Measurements from ENCODE around the gene MRPL24. TPM values are rescaled to one million over a fixed set of nuclear protein-coding genes. Genes with fewer than 3 reads are reported as not detected.
"Not testable (repeated sequence)": the region's sequence is repeated elsewhere in the genome, so short reads cannot be mapped to it uniquely, and the experiment has no call there.

The MRPL24 gene
- polyA plus RNA-seq (2014; cell fraction: cytosol; rRNA removed) = 98.9 and 109 TPM in 2 replicates
- 67.7 and 93.2 TPM in 2 replicates for polyA plus RNA-seq (2014; cell fraction: nucleus; rRNA removed)

DNA sequence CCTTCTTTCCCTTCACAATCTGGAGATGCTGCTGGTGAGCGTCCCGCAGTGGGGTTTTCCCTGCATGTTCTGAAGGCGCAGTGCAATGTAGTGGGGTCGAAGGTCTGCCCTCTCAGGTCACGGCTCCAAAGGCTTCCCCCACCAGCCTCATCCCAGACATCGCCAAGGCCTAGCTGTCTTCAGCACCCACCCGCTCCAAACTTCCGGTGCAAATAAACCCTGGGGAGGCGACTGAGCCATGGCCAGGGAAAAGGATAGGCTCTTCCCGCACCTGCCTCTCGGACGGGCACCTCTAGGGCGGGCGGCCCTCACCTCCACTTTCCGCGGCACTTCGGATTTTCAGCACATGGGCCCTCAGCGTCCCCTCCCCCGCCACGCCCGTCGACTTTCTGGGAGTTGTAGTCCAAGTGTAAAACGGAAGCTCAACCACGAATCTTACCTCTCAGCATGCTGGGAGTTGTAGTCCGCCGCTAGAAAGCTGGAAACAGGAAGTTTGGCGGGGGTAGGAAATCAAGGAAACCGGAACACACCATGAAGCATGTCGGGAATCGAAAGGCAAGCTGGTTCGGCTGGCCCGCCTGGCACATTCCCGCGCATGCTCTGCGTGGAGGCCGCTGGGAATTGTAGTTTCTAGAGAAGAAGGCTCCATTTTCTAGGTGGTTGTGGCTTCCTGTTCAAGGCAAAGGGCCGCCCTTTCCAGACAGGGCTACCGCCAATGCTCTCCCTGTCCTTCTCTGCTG, at the start of gene MRPL24:
TSS of gene MRPL24 (minus strand) at position 348 of the 740 bp plus-strand sequence. CDS start 2,384 bp downstream, outside the sequence.
- peak; percentile 100 for DNase-seq (ENCODE audit: low spot score)

GRCh38 chr1:156789621-156790318, 48.9 kb upstream of the MRPL24 start:
- no peak for DNase-seq (ENCODE audit: low spot score)

DNA sequence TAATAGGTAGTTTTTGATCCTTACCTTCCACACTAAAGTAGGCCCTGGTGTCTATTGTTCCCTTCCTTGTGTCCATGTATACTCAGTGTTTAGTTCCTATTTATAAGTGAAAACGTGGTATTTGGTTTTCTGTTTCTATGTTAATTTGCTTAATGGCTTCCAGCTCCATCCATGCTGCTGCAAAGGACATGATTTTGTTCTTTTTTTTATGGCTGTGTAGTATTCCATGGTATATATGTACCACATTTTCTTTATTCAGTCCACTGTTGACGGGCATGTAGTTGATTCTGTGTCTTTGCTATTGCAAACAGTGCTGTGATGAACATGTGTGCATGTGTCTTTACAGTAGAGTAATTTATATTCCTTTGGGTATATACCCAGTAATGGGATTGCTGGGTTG, 47.2 kb upstream of the MRPL24 start:
- DNase-seq (ENCODE audit: low spot score) = no peak

DNA sequence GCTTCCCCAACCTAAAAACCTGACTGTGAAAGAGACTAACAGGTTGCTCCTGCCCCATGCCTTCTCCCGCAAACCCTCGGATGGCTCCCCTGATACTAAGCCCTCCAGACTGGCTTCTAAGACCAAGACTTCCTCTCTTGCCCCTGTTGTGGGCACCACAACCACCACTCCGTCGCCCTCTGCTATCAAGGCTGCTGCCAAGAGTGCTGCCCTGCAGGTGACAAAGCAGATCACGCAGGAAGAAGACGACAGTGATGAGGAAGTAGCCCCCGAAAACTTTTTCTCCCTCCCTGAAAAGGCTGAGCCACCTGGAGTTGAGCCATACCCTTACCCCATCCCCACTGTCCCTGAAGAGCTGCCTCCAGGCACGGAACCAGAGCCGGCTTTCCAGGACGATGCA, 45.8 kb upstream of the MRPL24 start:
- DNase-seq (ENCODE audit: low spot score) = no peak

DNA sequence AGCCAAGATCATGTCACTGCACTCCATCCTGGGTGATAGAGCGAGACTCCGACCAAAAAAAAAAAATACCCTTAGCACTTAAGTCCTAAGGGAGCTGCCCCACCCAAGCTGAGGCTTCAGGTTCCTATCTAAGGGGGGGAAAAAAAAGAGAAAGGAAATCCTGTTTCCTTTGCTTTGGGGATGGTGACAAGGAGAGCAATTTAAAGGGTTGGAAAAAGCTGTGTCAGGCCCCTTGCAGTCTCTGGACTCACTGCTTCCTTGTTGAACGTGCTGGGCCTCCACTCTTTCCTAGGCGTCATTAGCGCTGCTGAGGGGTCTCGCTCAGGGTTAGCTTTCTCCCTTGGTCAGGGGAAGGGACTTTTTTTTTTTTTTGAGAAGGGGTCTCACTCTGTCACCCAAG, 44.6 kb upstream of the MRPL24 start:
- no peak for DNase-seq (ENCODE audit: low spot score)

DNA sequence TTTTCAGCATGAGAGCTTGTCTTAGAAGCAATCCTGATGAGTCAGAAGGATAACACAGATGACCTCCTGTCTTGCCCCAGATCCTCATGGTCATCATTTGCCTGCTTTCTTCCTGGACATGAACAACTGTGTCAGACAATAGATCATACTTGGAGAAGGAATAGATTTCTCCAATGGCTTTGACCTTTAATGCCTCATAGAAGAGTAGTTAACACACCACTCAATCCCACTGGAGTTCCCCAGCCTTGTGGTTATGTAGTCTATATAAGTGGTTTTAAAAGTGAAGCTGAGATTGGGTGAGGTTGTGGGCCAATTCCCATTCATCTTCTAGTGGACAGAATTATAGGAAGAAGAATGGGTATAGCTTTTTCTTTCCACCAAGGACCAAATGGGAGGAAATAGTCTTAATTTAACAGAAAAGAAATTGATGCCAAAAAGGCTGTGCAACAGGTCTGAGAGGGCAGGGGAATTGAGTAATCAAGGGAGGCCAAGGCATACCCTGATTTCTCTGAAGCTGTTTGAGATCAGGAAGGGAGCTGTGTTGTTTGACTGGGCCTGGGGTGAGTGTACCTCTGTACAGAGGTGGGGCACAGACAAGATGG, 40.8 kb upstream of the MRPL24 start:
- no peak for DNase-seq (ENCODE audit: low spot score)

DNA sequence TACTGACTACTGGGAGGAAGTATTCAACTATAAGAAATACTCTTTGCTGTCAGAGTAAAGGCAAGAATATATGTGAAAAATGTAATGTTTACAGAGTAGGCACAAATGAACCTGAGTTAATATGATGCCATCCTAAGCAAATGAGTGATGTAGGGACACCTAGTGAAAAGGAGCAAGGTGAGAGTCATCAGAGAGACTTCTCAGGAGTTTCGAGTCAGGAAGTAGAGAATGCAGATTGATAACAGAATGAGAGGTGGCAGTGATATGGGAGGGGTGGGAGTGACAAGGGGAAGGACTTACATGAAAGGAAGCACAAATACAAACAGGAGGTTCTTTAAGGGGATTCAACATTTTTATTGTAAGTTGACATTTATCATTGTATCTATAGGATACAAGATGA, 36.7 kb upstream of the MRPL24 start:
- DNase-seq (ENCODE audit: low spot score) = no peak

GRCh38 chr1:156776942-156777341, 36.1 kb upstream of the MRPL24 start:
- DNase-seq (ENCODE audit: low spot score) = no peak

DNA sequence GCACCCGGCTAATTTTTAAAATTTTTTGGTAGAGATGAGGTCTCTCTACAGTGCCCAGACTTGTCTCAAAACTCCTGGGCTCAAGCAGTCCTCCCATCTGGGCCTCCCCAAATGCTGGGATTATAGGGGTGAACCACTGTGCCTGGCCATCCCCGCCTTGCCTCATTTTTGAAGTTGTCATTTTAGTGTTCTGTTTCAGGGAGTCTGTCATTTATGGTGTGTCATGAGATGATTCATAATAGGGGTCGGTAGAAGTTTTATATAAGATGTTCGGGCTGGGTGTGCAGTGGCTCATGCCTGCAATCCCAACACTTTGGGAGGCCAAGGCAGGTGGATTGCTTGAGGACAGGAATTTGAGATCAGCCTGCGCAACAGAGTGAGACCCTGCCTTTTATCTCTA, 34.9 kb upstream of the MRPL24 start:
- no peak for DNase-seq (ENCODE audit: low spot score)

DNA sequence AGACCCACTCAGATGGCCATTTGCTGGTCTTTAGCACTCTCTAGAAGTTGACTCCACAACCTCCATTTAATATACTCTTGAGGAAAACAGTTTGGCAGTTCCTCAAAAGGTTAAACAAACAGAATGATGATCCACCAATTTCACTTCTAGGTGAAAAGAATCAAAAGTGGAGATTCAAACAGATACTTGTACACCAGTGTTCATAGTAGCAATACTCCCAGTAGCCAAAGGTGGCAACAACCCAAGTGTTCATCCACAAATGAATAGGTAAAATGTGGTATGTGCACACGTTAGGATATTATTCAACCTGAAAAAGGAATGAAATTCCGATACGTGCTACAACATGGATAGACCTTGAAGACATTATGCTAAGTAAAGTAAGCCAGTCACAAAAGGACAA, 32.7 kb upstream of the MRPL24 start:
- DNase-seq (ENCODE audit: low spot score) = no peak

DNA sequence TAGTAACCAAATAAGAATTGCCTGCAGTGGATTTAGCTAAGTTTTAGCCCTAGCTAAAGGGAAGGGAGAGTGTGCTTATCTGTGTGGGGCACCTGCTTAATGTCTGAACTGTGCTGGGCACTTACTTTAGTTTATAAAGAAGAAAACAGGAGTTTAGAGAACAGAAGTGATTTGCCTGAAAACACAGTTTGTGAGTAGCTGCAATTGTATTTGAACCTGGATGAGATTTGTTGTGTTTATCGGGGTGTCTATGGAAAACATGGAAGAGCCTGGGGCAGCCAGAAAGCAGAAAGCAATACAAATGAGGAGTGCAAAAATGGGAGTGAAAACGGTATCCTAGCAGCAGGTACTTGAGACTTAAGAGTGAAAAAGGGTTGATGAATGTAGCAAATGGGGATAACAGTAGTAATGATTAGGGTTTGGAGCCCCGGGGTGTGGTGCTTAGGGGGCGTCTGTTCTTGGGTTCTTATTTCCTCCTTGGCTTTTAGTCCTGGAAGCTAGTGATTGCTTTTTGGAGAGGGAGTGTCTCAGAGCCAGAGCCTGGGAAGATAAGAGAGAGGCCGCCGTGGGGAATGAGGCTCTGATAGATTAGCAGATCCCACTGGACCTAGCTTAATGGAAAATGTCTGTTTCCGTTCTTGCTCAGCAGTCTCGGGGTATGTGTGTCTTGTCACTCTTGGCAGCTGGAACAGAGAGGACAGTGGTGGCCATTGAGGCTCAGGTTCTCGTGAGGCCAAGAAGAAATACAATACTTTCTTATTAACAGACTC, 32.0 kb upstream of the MRPL24 start:
- peak; percentile 88 for DNase-seq (ENCODE audit: low spot score)

DNA sequence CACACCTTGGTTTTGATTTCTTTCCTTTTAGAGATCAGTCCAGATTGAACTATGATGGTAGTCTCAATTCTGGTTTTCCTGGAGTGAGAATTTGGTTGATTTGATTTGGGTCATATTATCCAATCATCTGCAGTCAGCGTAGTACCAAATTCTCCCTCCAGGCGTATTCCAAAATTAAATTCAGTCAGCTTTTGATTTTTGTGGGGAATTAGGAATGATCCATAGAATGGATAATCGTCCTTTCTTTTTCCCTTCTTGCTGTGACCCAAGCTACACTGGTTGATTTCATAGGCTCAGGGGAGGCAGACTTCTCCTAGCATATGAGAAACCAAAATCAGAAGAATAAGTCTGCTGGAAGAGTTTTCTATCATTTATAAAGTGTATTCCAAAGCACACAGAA, 31.3 kb upstream of the MRPL24 start:
- DNase-seq (ENCODE audit: low spot score) = no peak

DNA sequence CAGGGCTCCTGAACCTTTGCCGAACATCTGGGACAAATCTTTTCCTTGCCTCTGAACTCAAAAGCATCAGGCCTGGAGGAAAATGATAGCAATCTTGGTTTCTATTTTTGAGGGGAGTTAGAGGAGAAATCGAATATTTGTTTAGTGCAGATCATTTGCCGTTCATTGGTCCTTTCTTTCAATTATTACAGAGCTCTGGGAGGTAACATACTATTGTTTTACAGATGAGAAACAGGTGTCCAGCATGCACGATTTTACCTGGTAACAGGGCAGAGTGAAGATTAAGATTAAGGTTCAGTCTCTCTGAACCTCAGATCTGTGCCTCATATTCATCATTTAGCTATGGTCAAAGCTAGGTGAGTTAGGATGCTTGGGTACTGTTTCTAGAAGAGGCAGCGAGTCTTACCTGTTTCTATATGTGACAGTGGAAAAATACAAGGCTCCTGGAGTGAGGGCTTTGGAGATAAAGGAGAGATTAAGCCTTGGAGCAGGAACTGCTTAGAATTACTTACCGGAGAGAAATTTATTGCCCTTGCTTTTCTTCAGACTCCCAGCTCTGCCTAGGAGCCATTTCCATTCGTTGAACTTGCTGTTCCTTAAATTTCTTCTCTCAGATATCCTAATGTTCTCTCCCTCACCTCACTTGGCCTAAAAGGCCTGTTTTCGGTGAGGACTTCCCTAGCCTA, 27.9 kb upstream of the MRPL24 start:
- no peak for DNase-seq (ENCODE audit: low spot score)

DNA sequence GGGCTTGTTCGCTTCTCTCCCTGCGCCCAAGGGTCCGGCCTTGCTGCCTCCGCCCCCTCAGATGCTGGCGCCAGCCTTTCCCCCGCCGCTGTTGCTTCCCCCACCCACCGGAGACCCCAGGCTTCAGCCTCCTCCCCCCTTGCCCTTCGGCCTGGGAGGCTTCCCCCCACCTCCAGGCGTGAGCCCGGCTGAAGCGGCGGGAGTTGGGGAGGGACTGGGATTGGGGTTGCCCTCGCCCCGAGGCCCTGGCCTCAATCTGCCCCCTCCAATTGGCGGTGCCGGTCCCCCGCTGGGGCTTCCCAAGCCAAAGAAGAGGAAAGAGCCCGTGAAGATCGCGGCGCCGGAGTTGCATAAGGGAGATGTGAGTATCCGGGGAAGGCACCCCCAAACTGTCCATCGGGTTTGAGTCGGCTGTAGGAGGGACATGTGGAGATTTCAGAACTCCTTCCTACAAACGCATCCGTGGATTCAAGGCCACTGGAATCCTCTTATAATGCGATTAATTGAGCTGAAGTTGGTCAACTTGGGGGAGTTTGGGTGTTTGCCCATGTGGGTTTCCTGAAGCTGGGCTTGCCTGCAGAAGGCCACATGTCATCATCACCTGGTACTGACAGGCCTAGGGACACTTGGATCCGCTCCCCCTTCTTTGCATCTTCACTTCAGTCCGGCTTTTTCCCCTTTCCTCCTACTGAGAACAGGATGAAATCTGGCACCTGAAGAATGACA, 27.2 kb upstream of the MRPL24 start:
- DNase-seq (ENCODE audit: low spot score) = no peak

DNA sequence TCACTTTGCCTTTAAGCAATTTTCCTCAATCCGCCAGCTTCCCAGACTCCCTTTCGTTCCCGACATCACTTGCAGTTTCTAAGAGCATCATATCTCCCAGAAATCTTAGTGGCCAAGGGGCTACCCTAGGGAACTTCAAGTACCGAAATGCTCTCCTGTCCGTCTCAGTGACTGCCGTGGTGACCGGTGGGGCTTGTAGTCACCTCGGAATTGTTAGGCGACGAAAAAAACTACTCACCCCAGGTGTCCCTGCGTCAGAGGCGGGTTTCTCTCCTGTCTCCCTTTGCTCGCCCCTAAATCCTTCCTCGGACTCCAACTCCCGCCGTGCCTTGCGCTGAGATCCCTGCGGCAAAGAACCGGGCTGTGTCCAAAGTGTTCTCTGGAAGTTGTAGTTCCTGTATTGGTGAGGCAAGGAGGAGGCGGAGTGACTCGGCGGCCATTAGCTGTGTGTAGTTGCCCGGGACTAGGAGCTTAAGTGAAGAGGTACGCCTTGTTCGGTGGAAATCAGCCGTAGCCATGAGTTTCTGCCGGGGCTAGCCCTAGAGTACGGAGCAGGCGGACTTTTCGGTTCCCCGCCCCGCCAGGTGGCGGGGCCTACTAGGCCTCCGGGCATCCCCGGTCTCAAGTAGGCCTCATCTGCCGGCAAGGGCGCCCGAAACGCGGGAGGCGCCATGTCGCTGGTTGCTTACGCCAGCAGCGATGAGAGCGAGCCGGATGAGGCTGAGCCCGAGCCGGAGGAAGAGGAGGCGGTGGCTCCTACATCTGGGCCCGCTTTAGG, 26.4 kb upstream of the MRPL24 start, which contains the start of gene PRCC:
TSS of gene PRCC (plus strand) at position 435 of the 778 bp plus-strand sequence. CDS start at position 672, 237 bp downstream.
- DNase-seq (ENCODE audit: low spot score) = peak; percentile 100

- no peak for DNase-seq (ENCODE audit: low spot score)
These were observed 25.6 kb upstream of the MRPL24 start for GRCh38 chr1:156766298-156767100.

DNA sequence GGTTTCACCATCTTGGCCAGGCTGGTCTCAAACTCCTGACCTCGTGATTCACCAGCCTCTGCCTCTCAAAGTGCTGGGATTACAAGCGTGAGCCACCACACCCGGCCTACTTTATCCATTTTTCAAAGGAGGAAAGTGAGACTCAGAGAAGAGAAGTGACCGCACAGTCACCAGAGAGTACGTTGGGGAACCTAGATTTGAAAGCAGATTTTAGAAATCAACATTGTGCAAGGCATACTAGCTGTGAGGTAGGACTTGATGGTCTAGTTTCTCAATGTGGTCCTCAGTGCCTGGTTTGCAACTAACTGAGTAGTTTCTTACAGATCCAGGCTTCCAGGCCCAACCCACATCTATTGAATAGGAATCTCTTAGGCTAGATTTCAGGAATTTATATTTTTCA, 24.8 kb upstream of the MRPL24 start:
- no peak for DNase-seq (ENCODE audit: low spot score)

DNA sequence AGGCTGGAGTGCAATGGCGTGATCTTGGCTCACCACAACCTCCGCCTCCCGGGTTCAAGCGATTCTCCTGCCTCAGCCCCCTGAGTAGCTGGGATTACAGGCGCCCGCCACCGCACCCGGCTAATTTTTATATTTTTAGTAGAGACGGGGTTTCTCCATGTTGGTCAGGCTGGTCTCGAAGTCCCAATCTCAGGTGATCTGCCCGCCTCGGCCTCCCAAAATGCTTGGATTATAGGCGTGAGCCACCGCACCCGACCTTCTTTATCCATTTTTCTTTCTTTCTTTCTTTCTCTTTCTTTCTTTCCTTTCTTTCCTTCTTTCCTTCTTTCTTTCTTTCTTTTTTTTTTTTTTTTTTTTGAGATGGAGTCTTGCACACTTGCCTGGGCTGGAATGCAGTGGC, 24.2 kb upstream of the MRPL24 start:
- not testable (repeated sequence) for DNase-seq (ENCODE audit: low spot score)

DNA sequence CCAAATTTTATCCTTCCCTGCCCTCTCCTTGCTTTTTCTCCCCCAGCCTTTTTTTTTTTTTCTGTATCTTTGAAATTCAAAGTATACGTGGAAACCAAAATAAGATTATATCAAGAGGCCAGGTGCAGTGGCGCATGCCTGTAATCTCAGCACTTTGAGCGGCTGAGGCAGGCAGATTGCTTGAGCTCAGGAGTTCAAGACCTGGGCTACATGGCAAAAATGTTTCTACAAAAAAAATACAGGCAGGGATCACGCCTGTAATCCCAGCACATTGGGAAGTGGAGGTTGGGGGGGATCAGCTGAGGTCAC, 19.9 kb upstream of the MRPL24 start:
- no peak for DNase-seq (ENCODE audit: low spot score)

Data from SK-N-DZ (cell line).